ENCODE measurements around the gene SMG1. TPM values are rescaled to one million over a fixed set of nuclear protein-coding genes. Genes with fewer than 3 reads are reported as not detected.
"Not testable (repeated sequence)": the region's sequence is repeated elsewhere in the genome, so short reads cannot be mapped to it uniquely, and the experiment has no call there.

The SMG1 gene
- total RNA-seq, 1 experiment from 2014 or later, result 72.7 TPM

DNA sequence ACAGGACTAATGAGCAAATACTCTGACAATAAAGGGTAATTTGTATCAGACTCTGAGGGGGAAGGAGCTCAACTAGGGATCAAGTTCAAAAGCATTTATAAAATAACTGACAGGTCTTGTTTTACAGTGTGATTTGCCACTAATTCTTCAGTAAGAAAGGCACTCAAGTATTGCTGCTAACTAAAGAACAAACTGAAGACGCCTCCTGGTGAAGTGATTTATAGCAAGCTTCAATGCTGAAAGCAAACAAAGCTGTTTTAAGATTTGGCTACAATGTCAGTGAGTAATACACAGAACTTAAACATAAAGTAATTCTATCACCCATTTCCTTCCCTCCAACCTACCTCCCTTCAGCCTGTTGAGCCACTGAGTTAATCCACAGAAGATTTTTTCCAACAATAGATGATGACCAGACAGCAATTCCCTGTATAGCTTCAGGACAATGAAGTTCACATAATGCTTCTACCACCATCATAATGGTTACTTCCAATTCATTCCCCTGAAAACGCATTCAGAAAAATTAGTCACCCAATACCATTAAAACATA is 59.9 kb downstream of the SMG1 start:
- H3K79me2 ChIP-seq (ENCODE audit: insufficient read depth, low read length); H3K4me1 ChIP-seq (ENCODE audit: control insufficient read depth in 1 of 2, insufficient read depth in 2 of 2, low read length in 2 of 2); ATAC-seq; H3K4me3 ChIP-seq (replicated peaks in 1 of 2; ENCODE audit: low read depth in 1 of 2, low read length in 2 of 2); H3K27ac ChIP-seq (ENCODE audit: low read depth, low read length); BruUV-seq (replicated peaks); POLR2A ChIA-PET; H3K9ac ChIP-seq (ENCODE audit: low read length); H3K27me3 ChIP-seq (ENCODE audit: insufficient read depth, low read length); RAD21 ChIA-PET (ENCODE audit: low non-redundant PET in 1 of 2, low total read pairs in 2 of 2, uncharacterized antibody in 2 of 2, unreplicated experiment in 2 of 2); H3K36me3 ChIP-seq (ENCODE audit: control insufficient read depth in 1 of 2, insufficient read depth in 2 of 2, low read length in 2 of 2); DNase-seq (ENCODE audit: low read depth, low spot score); H4K20me1 ChIP-seq (ENCODE audit: insufficient read depth); H3K9me3 ChIP-seq (ENCODE audit: control insufficient read depth in 1 of 2, insufficient read depth in 1 of 2, low read depth in 1 of 2, low read length in 2 of 2); H3K9me2 ChIP-seq (ENCODE audit: insufficient read depth); H2AFZ ChIP-seq (ENCODE audit: low read depth, low read length, poor library complexity, severe bottlenecking); H3K4me2 ChIP-seq (ENCODE audit: low read length): not testable (repeated sequence)
- intact Hi-C loops (cut with micrococcal nuclease), result loop anchor here (5.0 kb wide), 1 partner anchor 34 kb away; no protein-coding TSS in a partner anchor
- CTCF ChIA-PET, result interaction anchor here (1.1 kb wide), 1 partner anchor 64 kb away, joined by 3 read pairs; no protein-coding TSS in a partner anchor

DNA sequence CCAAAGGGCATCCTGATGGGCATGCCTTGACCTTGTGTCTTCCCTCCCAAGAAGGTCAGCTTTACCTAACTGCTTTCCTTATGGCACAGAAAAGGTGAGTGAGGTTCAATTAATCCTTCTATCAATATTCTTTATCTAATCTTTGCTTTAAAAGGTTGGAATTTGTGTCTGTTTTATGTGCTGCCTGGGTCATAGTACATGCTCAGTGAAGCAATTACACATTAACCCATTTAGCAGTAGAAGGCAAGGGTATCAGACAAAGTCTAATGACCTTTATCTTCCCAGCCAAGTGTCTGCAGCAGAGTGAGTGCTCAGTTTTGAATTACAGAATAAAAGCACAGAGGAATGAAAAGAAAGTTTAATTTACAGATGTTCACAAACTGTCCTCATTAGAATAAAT is 63.3 kb downstream of the SMG1 start:
- H3K79me2 ChIP-seq (ENCODE audit: insufficient read depth, low read length); H4K20me1 ChIP-seq (ENCODE audit: insufficient read depth); H3K9me2 ChIP-seq (ENCODE audit: insufficient read depth); H3K27ac ChIP-seq (ENCODE audit: low read depth, low read length); H3K4me2 ChIP-seq (ENCODE audit: low read length); H3K4me1 ChIP-seq (ENCODE audit: control insufficient read depth in 1 of 2, insufficient read depth in 2 of 2, low read length in 2 of 2); CTCF ChIA-PET; H3K27me3 ChIP-seq (ENCODE audit: insufficient read depth, low read length); H3K36me3 ChIP-seq (ENCODE audit: control insufficient read depth in 1 of 2, insufficient read depth in 2 of 2, low read length in 2 of 2); H3K9me3 ChIP-seq (ENCODE audit: control insufficient read depth in 1 of 2, insufficient read depth in 1 of 2, low read depth in 1 of 2, low read length in 2 of 2); BruUV-seq (replicated peaks); ATAC-seq; RAD21 ChIA-PET (ENCODE audit: low non-redundant PET in 1 of 2, low total read pairs in 2 of 2, uncharacterized antibody in 2 of 2, unreplicated experiment in 2 of 2); POLR2A ChIA-PET; H3K4me3 ChIP-seq (replicated peaks in 1 of 2; ENCODE audit: low read depth in 1 of 2, low read length in 2 of 2); intact Hi-C loops (cut with micrococcal nuclease); H3K9ac ChIP-seq (ENCODE audit: low read length); DNase-seq (ENCODE audit: low read depth, low spot score); H2AFZ ChIP-seq (ENCODE audit: low read depth, low read length, poor library complexity, severe bottlenecking): not testable (repeated sequence)

DNA sequence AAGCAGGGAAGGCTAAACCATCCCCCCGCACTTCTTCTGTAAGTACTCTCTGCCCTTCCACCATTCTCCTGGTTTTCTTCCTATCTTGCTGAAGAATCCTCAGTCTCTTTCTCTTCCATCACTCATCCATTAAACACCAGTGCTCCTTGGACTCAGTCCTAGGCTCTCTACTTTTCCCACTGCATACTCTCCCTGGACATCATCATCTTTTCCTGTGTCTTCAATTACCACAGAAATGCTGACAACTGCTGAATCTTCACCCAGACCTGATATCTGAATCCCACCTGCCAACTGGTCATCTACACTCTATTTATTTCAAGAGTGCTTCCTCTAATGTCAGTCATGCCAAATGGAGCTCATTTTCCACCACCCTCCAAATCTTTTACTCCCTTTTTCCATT is 71.0 kb downstream of the SMG1 start:
- Histone ChIP-seq H3K4me3 (replicated peaks in 1 of 2; ENCODE audit: low read depth in 1 of 2, low read length in 2 of 2) (no peak overlapping the region), H3K9me3 (ENCODE audit: control insufficient read depth in 1 of 2, insufficient read depth in 1 of 2, low read depth in 1 of 2, low read length in 2 of 2) (no peaks in the 10 kb centered on the region), H2AFZ (ENCODE audit: low read depth, low read length, poor library complexity, severe bottlenecking) (no peak overlapping the region), H3K4me2 (ENCODE audit: low read length) (no peak overlapping the region), H3K9me2 (ENCODE audit: insufficient read depth) (no peaks in the 10 kb centered on the region), H3K79me2 (ENCODE audit: insufficient read depth, low read length) (peaks cover 6% of the 10 kb centered on the region; the same call in 1 of the 2 replicates), H3K9ac (ENCODE audit: low read length) (no peak overlapping the region), H3K4me1 (ENCODE audit: control insufficient read depth in 1 of 2, insufficient read depth in 2 of 2, low read length in 2 of 2) (no peaks in the 10 kb centered on the region), H3K36me3 (ENCODE audit: control insufficient read depth in 1 of 2, insufficient read depth in 2 of 2, low read length in 2 of 2) (peaks cover 22 to 39% of the 10 kb centered on the region in 2 experiments; a peak in 3 of 4 replicates), H3K27ac (ENCODE audit: low read depth, low read length) (no peak overlapping the region), H3K27me3 (ENCODE audit: insufficient read depth, low read length) (no peaks in the 10 kb centered on the region), H4K20me1 (ENCODE audit: insufficient read depth) (no peaks in the 10 kb centered on the region)
- ChIA-PET RAD21 (ENCODE audit: low non-redundant PET in 1 of 2, low total read pairs in 2 of 2, uncharacterized antibody in 2 of 2, unreplicated experiment in 2 of 2) (no interaction called here), CTCF (no interaction called here), POLR2A (no interaction called here)
- BruUV-seq (replicated peaks), result no TSS peak
- no peak for TF ChIP-seq POLR2A (IDR thresholded peaks at IDR 0.05; ENCODE audit: borderline replicate concordance, extremely low read depth, insufficient read depth, insufficient read length)
- no peak for TF ChIP-seq SIN3A (IDR thresholded peaks at IDR 0.05; ENCODE audit: low read depth)
- no peak for TF ChIP-seq ZNF274 (IDR thresholded peaks at IDR 0.05; ENCODE audit: low read depth, low read length)
- no peak for TF ChIP-seq JUND (IDR thresholded peaks at IDR 0.05)
- no peak for TF ChIP-seq FOSL1 (IDR thresholded peaks at IDR 0.05; ENCODE audit: low read depth)
- no peak for TF ChIP-seq SP1 (IDR thresholded peaks at IDR 0.05; ENCODE audit: low read depth)
- TF ChIP-seq, protein P1, sequence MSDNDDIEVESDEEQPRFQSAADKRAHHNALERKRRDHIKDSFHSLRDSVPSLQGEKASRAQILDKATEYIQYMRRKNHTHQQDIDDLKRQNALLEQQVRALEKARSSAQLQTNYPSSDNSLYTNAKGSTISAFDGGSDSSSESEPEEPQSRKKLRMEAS (IDR thresholded peaks at IDR 0.05), result no peak
- TF ChIP-seq EZH2 (IDR thresholded peaks at IDR 0.05), result no peak
- TF ChIP-seq YY1 (IDR thresholded peaks at IDR 0.05; ENCODE audit: extremely low read depth, insufficient replicate concordance, low read depth, low read length), result no peak
- DNase-seq (ENCODE audit: low read depth, low spot score) (no peak), ATAC-seq (no peak)
- intact Hi-C loops (cut with micrococcal nuclease), result no loop called here

All from HCT116 (cell line).